Measurements from ENCODE around the gene MAL. TPM values are rescaled to one million over a fixed set of nuclear protein-coding genes. Genes with fewer than 3 reads are reported as not detected.

Gene MAL
- total RNA-seq, 6 experiments from 2014 or later: not detected

DNA sequence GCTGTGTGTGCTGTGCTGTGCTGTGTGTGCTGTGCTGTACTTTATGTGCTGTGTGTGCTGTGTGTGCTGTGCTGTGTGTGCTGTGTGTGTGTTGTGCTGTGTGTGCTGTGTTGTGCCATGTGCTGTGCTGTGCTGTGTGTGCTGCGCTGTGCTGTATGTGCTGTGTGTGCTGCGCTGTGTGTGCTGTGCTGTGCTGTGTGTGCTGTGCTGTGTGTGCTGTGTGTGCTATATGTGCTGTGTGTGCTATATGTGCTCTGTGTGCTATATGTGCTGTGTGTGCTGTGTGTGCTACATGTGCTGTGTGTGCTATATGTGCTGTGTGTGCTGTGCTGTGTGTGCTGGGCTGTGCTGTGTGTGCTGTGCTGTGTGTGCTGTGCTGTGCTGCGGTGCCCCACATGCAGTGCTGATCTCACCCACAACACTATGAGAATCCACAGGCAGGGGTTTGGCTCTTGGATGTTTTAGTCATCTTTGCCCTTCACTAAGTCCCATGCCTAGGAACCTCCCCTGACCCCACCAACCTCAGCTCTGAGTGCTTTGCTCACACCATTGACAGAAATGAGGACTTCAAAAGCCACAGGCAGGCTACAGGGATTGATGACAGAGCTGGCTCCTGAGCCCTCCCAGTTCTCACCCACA lies 30.5 kb upstream of the MAL start:
- no peak for DNase-seq
- no peaks in the 10 kb centered on the region for H3K4me1 Mint-ChIP-seq (ENCODE audit: low read depth)
- H3K4me3 Mint-ChIP-seq: no peak overlapping the region
- H3K36me3 Mint-ChIP-seq (ENCODE audit: low read depth): no peaks in the 10 kb centered on the region
- H3K27ac Mint-ChIP-seq: no peak overlapping the region
- H3K27me3 Mint-ChIP-seq (ENCODE audit: insufficient read depth): peaks cover 50% of the 10 kb centered on the region
- H3K9me3 Mint-ChIP-seq: no peaks in the 10 kb centered on the region
- TF ChIP-seq, protein P1, sequence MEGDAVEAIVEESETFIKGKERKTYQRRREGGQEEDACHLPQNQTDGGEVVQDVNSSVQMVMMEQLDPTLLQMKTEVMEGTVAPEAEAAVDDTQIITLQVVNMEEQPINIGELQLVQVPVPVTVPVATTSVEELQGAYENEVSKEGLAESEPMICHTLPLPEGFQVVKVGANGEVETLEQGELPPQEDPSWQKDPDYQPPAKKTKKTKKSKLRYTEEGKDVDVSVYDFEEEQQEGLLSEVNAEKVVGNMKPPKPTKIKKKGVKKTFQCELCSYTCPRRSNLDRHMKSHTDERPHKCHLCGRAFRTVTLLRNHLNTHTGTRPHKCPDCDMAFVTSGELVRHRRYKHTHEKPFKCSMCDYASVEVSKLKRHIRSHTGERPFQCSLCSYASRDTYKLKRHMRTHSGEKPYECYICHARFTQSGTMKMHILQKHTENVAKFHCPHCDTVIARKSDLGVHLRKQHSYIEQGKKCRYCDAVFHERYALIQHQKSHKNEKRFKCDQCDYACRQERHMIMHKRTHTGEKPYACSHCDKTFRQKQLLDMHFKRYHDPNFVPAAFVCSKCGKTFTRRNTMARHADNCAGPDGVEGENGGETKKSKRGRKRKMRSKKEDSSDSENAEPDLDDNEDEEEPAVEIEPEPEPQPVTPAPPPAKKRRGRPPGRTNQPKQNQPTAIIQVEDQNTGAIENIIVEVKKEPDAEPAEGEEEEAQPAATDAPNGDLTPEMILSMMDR (IDR thresholded peaks at IDR 0.05): no peak

DNA sequence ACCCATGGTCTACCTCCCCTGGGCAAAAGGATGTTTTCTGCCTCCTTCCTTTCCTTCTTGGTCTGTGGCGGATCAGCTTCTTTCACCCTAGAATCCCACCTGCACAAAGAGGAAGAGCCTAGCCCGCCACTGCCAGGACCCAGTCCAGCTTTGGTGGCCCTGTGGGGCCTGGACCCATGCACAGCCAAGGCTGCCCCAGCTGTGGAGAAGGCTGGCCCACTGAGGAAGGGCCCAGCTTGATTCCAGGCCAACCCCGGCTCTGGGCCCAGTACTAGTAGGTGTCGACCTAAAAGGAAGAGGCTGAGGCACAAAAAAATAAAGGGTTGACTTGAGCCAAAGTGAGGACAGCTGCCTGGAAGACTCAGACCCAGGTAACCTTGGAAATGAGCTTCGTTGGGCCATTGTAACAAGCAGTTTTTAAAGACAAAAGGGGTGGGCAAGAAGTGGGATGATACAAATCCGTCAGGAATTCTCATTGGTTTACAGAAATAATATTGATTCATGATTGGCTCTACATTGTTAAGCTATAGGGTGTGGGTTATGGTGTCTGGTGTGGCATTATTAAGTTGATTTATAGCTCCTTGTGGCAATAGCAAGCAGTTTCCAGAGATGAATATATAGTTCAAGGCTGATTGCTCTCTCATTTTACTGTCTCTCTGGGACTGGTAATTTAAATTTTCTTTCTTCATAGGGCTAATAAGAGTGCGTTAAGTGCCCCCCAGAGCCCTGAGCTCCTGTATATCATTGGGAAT lies 29.8 kb upstream of the MAL start:
- Mint-ChIP-seq H3K4me3 (no peak overlapping the region), H3K9me3 (no peaks in the 10 kb centered on the region), H3K4me1 (ENCODE audit: low read depth) (no peaks in the 10 kb centered on the region), H3K27me3 (ENCODE audit: insufficient read depth) (peaks cover 47% of the 10 kb centered on the region), H3K27ac (no peak overlapping the region), H3K36me3 (ENCODE audit: low read depth) (no peaks in the 10 kb centered on the region)
- DNase-seq: no peak
- TF ChIP-seq, protein P1 (IDR thresholded peaks at IDR 0.05): no peak

DNA sequence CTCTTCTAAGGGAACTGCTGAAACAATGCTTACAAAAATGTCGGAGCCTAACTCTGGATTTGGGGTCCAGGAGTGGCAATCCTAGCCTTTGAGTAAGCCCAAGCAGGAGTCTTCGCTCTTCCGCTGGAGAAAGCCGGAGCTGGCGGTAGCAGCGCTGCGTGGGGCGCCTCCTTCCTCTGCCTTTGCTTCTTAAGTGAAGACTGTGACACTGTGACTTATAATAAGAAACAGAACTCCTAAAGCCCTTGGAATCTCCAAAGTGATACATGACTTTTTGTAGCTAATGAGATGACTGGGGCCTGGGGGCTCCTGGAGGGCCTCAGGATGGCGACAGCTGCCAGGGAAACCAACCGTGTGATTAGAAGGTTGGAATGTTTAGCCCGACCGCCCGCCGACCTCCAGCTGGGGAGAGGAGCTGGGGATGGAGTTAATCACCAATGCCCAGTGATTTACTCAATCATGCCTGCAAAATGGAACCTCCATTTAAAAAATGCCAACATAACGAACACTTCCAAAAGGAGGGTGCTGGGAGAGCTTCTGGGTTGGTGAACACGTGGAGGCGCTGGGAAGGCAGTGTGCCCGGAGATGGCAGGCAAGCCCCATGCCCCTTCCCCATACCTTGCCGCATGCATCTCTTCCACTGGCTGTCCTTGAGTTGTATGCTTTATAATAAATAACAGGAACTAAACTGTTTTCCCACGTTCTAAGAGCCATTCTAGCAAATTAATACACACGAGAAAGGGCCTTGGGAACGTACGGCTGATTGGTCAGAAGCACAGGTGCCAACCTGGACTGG lies 29.0 kb upstream of the MAL start:
- H3K4me1 Mint-ChIP-seq (ENCODE audit: low read depth): no peaks in the 10 kb centered on the region
- H3K9me3 Mint-ChIP-seq: no peaks in the 10 kb centered on the region
- no peak for DNase-seq
- H3K27ac Mint-ChIP-seq: no peak overlapping the region
- TF ChIP-seq, protein P1 (IDR thresholded peaks at IDR 0.05): no peak
- no peaks in the 10 kb centered on the region for H3K36me3 Mint-ChIP-seq (ENCODE audit: low read depth)
- H3K27me3 Mint-ChIP-seq (ENCODE audit: insufficient read depth): peaks cover 43% of the 10 kb centered on the region
- H3K4me3 Mint-ChIP-seq: no peak overlapping the region

DNA sequence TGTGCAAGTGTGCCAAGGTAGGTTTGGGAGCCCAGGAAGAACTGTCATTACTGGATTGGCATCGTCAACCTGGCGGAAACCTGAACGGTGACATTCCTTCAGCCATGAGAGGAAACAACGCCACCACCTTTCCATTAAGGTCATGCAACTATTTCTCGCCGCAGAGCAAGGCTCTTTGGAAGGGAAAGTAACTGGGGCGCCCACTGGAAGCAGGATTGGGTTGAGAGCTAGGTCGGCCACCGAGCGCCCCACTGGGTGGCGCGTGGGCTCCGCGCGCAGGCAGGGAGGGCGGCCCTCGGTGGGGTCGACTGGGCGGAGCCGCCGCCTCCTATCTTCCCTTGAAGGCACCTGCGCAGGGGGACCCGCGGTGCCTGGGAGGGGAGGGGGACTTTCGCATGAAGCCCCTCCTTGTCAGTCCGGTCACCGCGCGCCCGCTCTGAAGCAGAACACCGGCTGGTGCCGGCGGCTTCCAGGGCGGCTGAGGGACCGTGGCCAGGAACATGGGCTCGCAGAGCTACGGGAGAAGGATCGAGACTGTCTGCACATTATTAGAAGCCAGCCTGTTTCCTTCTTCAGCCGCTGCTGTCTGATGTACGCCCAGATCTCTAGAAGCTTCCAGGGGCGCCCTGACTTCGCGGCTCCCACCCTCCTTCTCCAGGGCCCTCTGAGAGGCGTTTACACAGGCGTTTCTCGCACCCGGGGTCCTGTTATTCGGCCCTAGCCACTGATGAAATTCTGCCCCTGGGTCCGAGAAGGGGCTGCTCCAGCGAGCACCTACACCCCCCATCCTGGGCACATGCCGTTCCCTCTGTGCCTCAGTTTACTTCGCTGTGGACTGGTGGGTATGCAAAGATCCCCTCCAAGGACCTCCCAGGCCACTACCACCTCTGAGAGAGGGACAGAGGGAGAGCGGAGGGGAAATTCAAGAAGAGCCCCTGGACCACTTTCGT lies 27.3 kb upstream of the MAL start:
- no peaks in the 10 kb centered on the region for H3K36me3 Mint-ChIP-seq (ENCODE audit: low read depth)
- no peaks in the 10 kb centered on the region for H3K4me1 Mint-ChIP-seq (ENCODE audit: low read depth)
- TF ChIP-seq, protein P1 (IDR thresholded peaks at IDR 0.05): no peak
- no peak overlapping the region for H3K4me3 Mint-ChIP-seq
- H3K9me3 Mint-ChIP-seq: no peaks in the 10 kb centered on the region
- peaks cover 35% of the 10 kb centered on the region for H3K27me3 Mint-ChIP-seq (ENCODE audit: insufficient read depth)
- no peak overlapping the region for H3K27ac Mint-ChIP-seq
- DNase-seq: no peak

GRCh38 chr2:94999431-94999883 lies 26.1 kb upstream of the MAL start:
- Mint-ChIP-seq H3K4me1 (ENCODE audit: low read depth) (no peaks in the 10 kb centered on the region), H3K27me3 (ENCODE audit: insufficient read depth) (peaks cover 25% of the 10 kb centered on the region), H3K36me3 (ENCODE audit: low read depth) (no peaks in the 10 kb centered on the region), H3K9me3 (no peaks in the 10 kb centered on the region), H3K4me3 (no peak overlapping the region), H3K27ac (no peak overlapping the region)
- DNase-seq: no peak
- TF ChIP-seq, protein P1 (IDR thresholded peaks at IDR 0.05): no peak

Data from HFFc6 (cell line).